ENCODE measurements around the gene ADGRV1. TPM values are rescaled to one million over a fixed set of nuclear protein-coding genes. Genes with fewer than 3 reads are reported as not detected.
"Not testable (repeated sequence)": the region's sequence is repeated elsewhere in the genome, so short reads cannot be mapped to it uniquely, and the experiment has no call there.

The ADGRV1 gene
- total RNA-seq, 1 donor from 2014 or later, result 0.99 TPM

- H3K4me1 Mint-ChIP-seq (ENCODE audit: unreplicated experiment), result no peaks in the 10 kb centered on the region
Measured at GRCh38 chr5:90792725-90793124, 234.1 kb downstream of the ADGRV1 start.

GRCh38 chr5:90793183-90793582 lies 234.6 kb downstream of the ADGRV1 start:
- H3K9me3 Mint-ChIP-seq (ENCODE audit: unreplicated experiment), result peaks cover 22% of the 10 kb centered on the region
- no peak overlapping the region for H3K27ac Mint-ChIP-seq (ENCODE audit: unreplicated experiment)
- TF ChIP-seq, protein P1, sequence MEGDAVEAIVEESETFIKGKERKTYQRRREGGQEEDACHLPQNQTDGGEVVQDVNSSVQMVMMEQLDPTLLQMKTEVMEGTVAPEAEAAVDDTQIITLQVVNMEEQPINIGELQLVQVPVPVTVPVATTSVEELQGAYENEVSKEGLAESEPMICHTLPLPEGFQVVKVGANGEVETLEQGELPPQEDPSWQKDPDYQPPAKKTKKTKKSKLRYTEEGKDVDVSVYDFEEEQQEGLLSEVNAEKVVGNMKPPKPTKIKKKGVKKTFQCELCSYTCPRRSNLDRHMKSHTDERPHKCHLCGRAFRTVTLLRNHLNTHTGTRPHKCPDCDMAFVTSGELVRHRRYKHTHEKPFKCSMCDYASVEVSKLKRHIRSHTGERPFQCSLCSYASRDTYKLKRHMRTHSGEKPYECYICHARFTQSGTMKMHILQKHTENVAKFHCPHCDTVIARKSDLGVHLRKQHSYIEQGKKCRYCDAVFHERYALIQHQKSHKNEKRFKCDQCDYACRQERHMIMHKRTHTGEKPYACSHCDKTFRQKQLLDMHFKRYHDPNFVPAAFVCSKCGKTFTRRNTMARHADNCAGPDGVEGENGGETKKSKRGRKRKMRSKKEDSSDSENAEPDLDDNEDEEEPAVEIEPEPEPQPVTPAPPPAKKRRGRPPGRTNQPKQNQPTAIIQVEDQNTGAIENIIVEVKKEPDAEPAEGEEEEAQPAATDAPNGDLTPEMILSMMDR (IDR thresholded peaks at IDR 0.05), result peak; percentile 27
- peaks cover 2% of the 10 kb centered on the region for H3K27me3 Mint-ChIP-seq (ENCODE audit: unreplicated experiment)
- H3K4me1 Mint-ChIP-seq (ENCODE audit: unreplicated experiment), result no peaks in the 10 kb centered on the region
- DNase-seq (ENCODE audit: extremely low spot score, unreplicated experiment), result no peak
- no peak overlapping the region for H3K4me3 Mint-ChIP-seq (ENCODE audit: unreplicated experiment)
- no peaks in the 10 kb centered on the region for H3K36me3 Mint-ChIP-seq (ENCODE audit: unreplicated experiment)

More at GRCh38 chr5:90792725-90793124, 234.1 kb downstream of the ADGRV1 start:
- peaks cover 2% of the 10 kb centered on the region for H3K27me3 Mint-ChIP-seq (ENCODE audit: unreplicated experiment)
- DNase-seq (ENCODE audit: extremely low spot score, unreplicated experiment), result no peak
- TF ChIP-seq, protein P1 (IDR thresholded peaks at IDR 0.05), result no peak
- no peak overlapping the region for H3K27ac Mint-ChIP-seq (ENCODE audit: unreplicated experiment)
- no peaks in the 10 kb centered on the region for H3K36me3 Mint-ChIP-seq (ENCODE audit: unreplicated experiment)
- H3K4me3 Mint-ChIP-seq (ENCODE audit: unreplicated experiment), result no peak overlapping the region
- peaks cover 17% of the 10 kb centered on the region for H3K9me3 Mint-ChIP-seq (ENCODE audit: unreplicated experiment)

- H3K36me3 Mint-ChIP-seq (ENCODE audit: unreplicated experiment); H3K27ac Mint-ChIP-seq (ENCODE audit: unreplicated experiment); H3K27me3 Mint-ChIP-seq (ENCODE audit: unreplicated experiment); H3K4me1 Mint-ChIP-seq (ENCODE audit: unreplicated experiment); H3K4me3 Mint-ChIP-seq (ENCODE audit: unreplicated experiment); DNase-seq (ENCODE audit: extremely low spot score, unreplicated experiment): not testable (repeated sequence)
- H3K9me3 Mint-ChIP-seq (ENCODE audit: unreplicated experiment), result peaks cover 36% of the 10 kb centered on the region
Measured at GRCh38 chr5:90796919-90797318, 238.3 kb downstream of the ADGRV1 start.

- not testable (repeated sequence) for H3K4me1 Mint-ChIP-seq (ENCODE audit: unreplicated experiment); H3K27ac Mint-ChIP-seq (ENCODE audit: unreplicated experiment); DNase-seq (ENCODE audit: extremely low spot score, unreplicated experiment); H3K27me3 Mint-ChIP-seq (ENCODE audit: unreplicated experiment); H3K36me3 Mint-ChIP-seq (ENCODE audit: unreplicated experiment); H3K4me3 Mint-ChIP-seq (ENCODE audit: unreplicated experiment)
- H3K9me3 Mint-ChIP-seq (ENCODE audit: unreplicated experiment), result peaks cover 36% of the 10 kb centered on the region
Measured at GRCh38 chr5:90800082-90800481, 241.5 kb downstream of the ADGRV1 start.

DNA sequence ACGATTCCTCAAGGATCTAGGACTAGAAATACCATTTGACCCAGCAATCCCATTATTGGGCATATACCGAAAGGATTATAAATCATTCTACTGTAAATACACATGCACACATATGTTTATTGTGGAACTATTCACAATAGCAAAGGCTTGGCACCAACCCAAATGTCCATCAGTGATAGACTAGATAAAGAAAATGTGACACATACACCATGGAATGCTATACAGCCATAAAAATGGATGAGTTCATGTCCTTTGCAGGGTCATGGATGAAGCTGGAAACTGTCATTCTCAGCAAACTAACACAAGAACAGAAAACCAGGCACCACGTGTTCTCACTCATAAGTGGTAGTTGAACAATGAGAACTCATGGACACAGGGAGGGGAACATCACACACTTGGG lies 241.9 kb downstream of the ADGRV1 start:
- H3K4me3 Mint-ChIP-seq (ENCODE audit: unreplicated experiment); H3K4me1 Mint-ChIP-seq (ENCODE audit: unreplicated experiment); H3K27ac Mint-ChIP-seq (ENCODE audit: unreplicated experiment); DNase-seq (ENCODE audit: extremely low spot score, unreplicated experiment); H3K36me3 Mint-ChIP-seq (ENCODE audit: unreplicated experiment); H3K27me3 Mint-ChIP-seq (ENCODE audit: unreplicated experiment): not testable (repeated sequence)
- peaks cover 36% of the 10 kb centered on the region for H3K9me3 Mint-ChIP-seq (ENCODE audit: unreplicated experiment)

- H3K9me3 Mint-ChIP-seq (ENCODE audit: unreplicated experiment), result peaks cover 19% of the 10 kb centered on the region
- TF ChIP-seq, protein P1 (IDR thresholded peaks at IDR 0.05), result peak; percentile 68
- H3K27me3 Mint-ChIP-seq (ENCODE audit: unreplicated experiment), result peaks cover 6% of the 10 kb centered on the region
- H3K27ac Mint-ChIP-seq (ENCODE audit: unreplicated experiment), result no peak overlapping the region
- H3K36me3 Mint-ChIP-seq (ENCODE audit: unreplicated experiment), result no peaks in the 10 kb centered on the region
- no peak for DNase-seq (ENCODE audit: extremely low spot score, unreplicated experiment)
- no peaks in the 10 kb centered on the region for H3K4me1 Mint-ChIP-seq (ENCODE audit: unreplicated experiment)
- no peak overlapping the region for H3K4me3 Mint-ChIP-seq (ENCODE audit: unreplicated experiment)
Measured at GRCh38 chr5:90802474-90803317, 244.1 kb downstream of the ADGRV1 start.
